IPS-15b (cell line): Measurements from ENCODE around the gene AP4S1.
"Not testable (repeated sequence)": the region's sequence is repeated elsewhere in the genome, so short reads cannot be mapped to it uniquely, and the experiment has no call there.

Experiments
- H3K27me3 ChIP-seq: one replicate; pipeline ENCODE4 v1.6.1; 2013; ENCODE audit warnings: low read length; ENCODE audit not compliant: control insufficient read depth, insufficient read depth
- H3K36me3 ChIP-seq: one replicate; pipeline ENCODE4 v1.6.1; 2013; ENCODE audit warnings: low read length; ENCODE audit not compliant: control insufficient read depth, insufficient read depth
- H3K4me1 ChIP-seq: one replicate; pipeline ENCODE4 v1.6.1; 2013; ENCODE audit warnings: mild to moderate bottlenecking, low read length; ENCODE audit not compliant: control insufficient read depth, insufficient read depth
- H3K4me3 ChIP-seq: one replicate; pipeline ENCODE4 v1.5.1; 2013; ENCODE audit warnings: low read depth, low read length
- H3K9ac ChIP-seq: one replicate; pipeline ENCODE4 v1.6.1; 2013; ENCODE audit warnings: low read depth, mild to moderate bottlenecking, low read length
- H3K9me3 ChIP-seq: one replicate; pipeline ENCODE4 v1.6.1; 2013; ENCODE audit warnings: mild to moderate bottlenecking, low read length; ENCODE audit not compliant: control insufficient read depth, insufficient read depth

The AP4S1 gene

GRCh38 chr14:31027847-31028246 lies 2.4 kb downstream of the AP4S1 start:
- no peaks in the 10 kb centered on the region for H3K36me3 ChIP-seq
- H3K27me3 ChIP-seq: no peaks in the 10 kb centered on the region
- no peaks in the 10 kb centered on the region for H3K9me3 ChIP-seq
- peak overlapping the region; percentile 87 for H3K4me3 ChIP-seq
- H3K4me1 ChIP-seq: peaks cover 9% of the 10 kb centered on the region
- H3K9ac ChIP-seq: no peak overlapping the region

- Histone ChIP-seq H3K4me3 (no peak overlapping the region), H3K36me3 (no peaks in the 10 kb centered on the region), H3K4me1 (peaks cover 4% of the 10 kb centered on the region), H3K9me3 (no peaks in the 10 kb centered on the region), H3K27me3 (no peaks in the 10 kb centered on the region), H3K9ac (no peak overlapping the region)
Measured at GRCh38 chr14:31029016-31029970, 3.8 kb downstream of the AP4S1 start.

- no peak overlapping the region for H3K4me3 ChIP-seq
- no peaks in the 10 kb centered on the region for H3K27me3 ChIP-seq
- H3K9ac ChIP-seq: no peak overlapping the region
- no peaks in the 10 kb centered on the region for H3K9me3 ChIP-seq
- H3K4me1 ChIP-seq: no peaks in the 10 kb centered on the region
- no peaks in the 10 kb centered on the region for H3K36me3 ChIP-seq
Measured at GRCh38 chr14:31030469-31030868, 5.0 kb downstream of the AP4S1 start.

GRCh38 chr14:31036552-31036951 lies 11.1 kb downstream of the AP4S1 start:
- no peak overlapping the region for H3K4me3 ChIP-seq

GRCh38 chr14:31037709-31038221 lies 12.3 kb downstream of the AP4S1 start:
- Histone ChIP-seq H3K9ac (no peak overlapping the region), H3K27me3 (no peaks in the 10 kb centered on the region), H3K4me3 (no peak overlapping the region), H3K9me3 (no peaks in the 10 kb centered on the region), H3K4me1 (no peaks in the 10 kb centered on the region), H3K36me3 (no peaks in the 10 kb centered on the region)

More at GRCh38 chr14:31036552-31036951, 11.1 kb downstream of the AP4S1 start:
- Histone ChIP-seq H3K4me1 (no peaks in the 10 kb centered on the region), H3K36me3 (no peaks in the 10 kb centered on the region), H3K9ac (no peak overlapping the region), H3K9me3 (no peaks in the 10 kb centered on the region), H3K27me3 (no peaks in the 10 kb centered on the region)

- Histone ChIP-seq H3K9ac (no peak overlapping the region), H3K4me1 (no peaks in the 10 kb centered on the region), H3K36me3 (no peaks in the 10 kb centered on the region), H3K27me3 (no peaks in the 10 kb centered on the region), H3K9me3 (no peaks in the 10 kb centered on the region), H3K4me3 (no peak overlapping the region)
Measured at GRCh38 chr14:31038521-31039166, 13.2 kb downstream of the AP4S1 start.

GRCh38 chr14:31042300-31042699 lies 16.9 kb downstream of the AP4S1 start:
- Histone ChIP-seq H3K4me1 (no peaks in the 10 kb centered on the region), H3K9me3 (no peaks in the 10 kb centered on the region), H3K4me3 (no peak overlapping the region), H3K9ac (no peak overlapping the region), H3K36me3 (no peaks in the 10 kb centered on the region), H3K27me3 (no peaks in the 10 kb centered on the region)

- not testable (repeated sequence) for H3K4me3 ChIP-seq, H3K9ac ChIP-seq, H3K36me3 ChIP-seq, H3K4me1 ChIP-seq, H3K9me3 ChIP-seq, H3K27me3 ChIP-seq
Measured at GRCh38 chr14:31042893-31043292, 17.4 kb downstream of the AP4S1 start.

GRCh38 chr14:31043379-31043778 lies 17.9 kb downstream of the AP4S1 start:
- Histone ChIP-seq H3K9ac (no peak overlapping the region), H3K4me1 (no peaks in the 10 kb centered on the region), H3K36me3 (no peaks in the 10 kb centered on the region), H3K27me3 (no peaks in the 10 kb centered on the region), H3K9me3 (no peaks in the 10 kb centered on the region), H3K4me3 (no peak overlapping the region)

GRCh38 chr14:31045501-31046080 lies 20.1 kb downstream of the AP4S1 start:
- Histone ChIP-seq H3K4me3 (no peak overlapping the region), H3K36me3 (no peaks in the 10 kb centered on the region), H3K4me1 (no peaks in the 10 kb centered on the region), H3K27me3 (no peaks in the 10 kb centered on the region), H3K9me3 (no peaks in the 10 kb centered on the region), H3K9ac (no peak overlapping the region)

- Histone ChIP-seq H3K4me3 (no peak overlapping the region), H3K9ac (no peak overlapping the region), H3K9me3 (no peaks in the 10 kb centered on the region), H3K4me1 (no peaks in the 10 kb centered on the region), H3K27me3 (no peaks in the 10 kb centered on the region), H3K36me3 (no peaks in the 10 kb centered on the region)
Measured at GRCh38 chr14:31047503-31047902, 22.1 kb downstream of the AP4S1 start.
